Measurements from ENCODE around the gene DHX32. TPM values are rescaled to one million over a fixed set of nuclear protein-coding genes. Genes with fewer than 3 reads are reported as not detected.
A peak's percentile ranks its signal among the peaks of the same experiment; 100 is the strongest.

DHX32 gene
- total RNA-seq, 1 donor from 2014 or later: 20.4 TPM

GRCh38 chr10:125849448-125849847 lies 31.6 kb downstream of the DHX32 start:
- DNase-seq: no peak

- no peak for DNase-seq
These were observed 32.2 kb downstream of the DHX32 start for GRCh38 chr10:125848857-125849256.

DNA sequence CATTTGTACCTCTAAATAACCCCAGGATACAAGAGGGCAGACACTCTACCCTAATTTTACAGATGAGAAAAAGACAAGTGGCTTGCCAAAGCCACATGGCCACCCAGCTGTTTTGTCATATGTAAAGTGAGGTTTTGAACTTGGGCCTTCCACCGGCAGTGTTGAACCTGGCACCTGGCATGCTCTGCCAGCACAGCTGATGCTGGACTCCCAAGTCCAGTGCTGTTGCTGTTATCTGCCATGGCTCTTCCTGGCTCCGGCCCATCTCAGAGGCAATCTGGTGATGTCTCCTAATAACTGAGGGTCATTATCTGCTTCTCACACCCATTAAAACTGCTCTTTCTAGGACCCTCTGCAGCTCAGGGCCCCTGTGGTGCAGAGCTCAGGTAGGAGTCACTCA lies 32.7 kb downstream of the DHX32 start:
- no peak for DNase-seq

GRCh38 chr10:125846894-125847293 lies 34.2 kb downstream of the DHX32 start:
- DNase-seq: no peak

- DNase-seq: no peak
These were observed 35.5 kb downstream of the DHX32 start for GRCh38 chr10:125845617-125846016.

DNA sequence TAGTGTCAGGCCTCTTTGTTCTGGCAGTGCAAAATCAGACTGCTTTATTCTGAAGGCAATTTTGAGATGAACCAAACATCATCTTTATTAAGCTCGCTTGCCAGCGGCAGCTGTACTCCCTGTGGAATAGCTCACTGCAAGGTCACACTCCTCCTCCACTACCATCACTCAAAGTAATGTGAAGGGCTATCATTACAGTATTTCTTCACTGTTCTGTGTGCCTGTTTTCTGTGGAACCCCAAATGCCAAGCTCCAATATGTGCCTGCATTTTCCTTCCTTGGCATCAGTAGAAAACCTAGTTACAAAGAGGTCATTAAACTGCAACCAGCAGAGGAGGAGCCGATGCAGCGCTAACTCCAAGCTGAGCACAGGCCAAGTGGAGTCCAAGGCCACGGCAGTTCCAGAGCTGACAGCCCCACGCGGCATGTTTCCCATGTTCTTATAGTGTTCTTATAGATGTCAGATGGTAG lies 36.3 kb downstream of the DHX32 start:
- no peak for DNase-seq

GRCh38 chr10:125843603-125844329 lies 37.3 kb downstream of the DHX32 start:
- DNase-seq: no peak

GRCh38 chr10:125840955-125841354 lies 40.1 kb downstream of the DHX32 start:
- no peak for DNase-seq

GRCh38 chr10:125840406-125840805 lies 40.7 kb downstream of the DHX32 start:
- no peak for DNase-seq

DNA sequence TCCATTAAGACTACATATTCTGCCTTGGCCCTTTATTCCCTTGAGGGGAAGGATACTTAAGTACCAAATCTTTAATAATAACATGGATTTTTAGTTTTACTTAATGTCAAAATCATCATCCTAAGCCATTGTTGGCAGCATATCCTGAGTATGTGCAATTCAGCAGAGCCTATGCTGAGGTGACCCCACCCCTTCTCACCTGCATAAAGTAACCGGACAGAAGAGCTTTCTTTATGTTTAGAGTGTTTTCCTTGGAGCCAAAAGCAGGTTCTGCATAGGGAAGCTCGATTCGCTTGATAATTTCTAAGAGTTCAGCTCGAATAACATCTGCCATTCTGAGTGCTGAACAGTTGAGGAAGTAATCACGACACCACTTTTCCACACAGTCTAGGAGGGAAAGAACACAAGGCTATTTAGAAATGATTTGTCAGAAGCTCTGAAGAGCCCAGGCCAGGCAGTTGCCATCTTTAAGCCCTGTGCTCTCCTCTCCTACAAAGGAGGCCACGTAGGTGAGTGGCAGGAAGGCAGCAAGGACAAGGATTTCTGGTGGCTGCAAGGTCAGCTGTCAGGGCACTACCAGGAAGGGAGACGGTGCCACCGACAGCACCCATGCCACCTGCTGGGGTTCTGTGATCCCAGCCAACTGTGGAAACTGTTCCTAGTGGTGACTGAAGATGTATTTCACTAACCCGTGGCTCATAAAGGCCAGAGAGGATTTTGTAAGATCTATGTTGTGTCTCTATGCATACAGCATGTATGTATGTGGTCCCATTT lies 42.1 kb downstream of the DHX32 start:
- no peak for DNase-seq

DNA sequence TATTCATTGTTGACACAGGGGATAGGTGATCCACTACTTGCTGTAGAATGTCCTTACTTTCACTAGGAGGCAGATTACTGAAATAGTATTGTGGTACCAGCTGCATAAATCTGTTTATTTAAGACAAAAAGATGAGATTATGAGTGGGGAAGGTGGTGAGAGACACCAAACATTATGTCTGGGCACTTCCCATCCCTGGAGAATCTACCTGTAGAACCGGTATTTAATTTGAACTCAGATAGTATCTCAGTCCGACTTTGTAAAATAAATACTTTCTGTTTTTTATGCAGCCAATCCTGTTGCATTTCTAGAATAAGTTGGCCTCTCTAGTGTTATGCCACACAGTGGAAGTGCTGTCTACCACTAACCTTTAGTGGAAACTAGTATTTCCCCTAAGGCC lies 44.3 kb downstream of the DHX32 start:
- DNase-seq: no peak

DNA sequence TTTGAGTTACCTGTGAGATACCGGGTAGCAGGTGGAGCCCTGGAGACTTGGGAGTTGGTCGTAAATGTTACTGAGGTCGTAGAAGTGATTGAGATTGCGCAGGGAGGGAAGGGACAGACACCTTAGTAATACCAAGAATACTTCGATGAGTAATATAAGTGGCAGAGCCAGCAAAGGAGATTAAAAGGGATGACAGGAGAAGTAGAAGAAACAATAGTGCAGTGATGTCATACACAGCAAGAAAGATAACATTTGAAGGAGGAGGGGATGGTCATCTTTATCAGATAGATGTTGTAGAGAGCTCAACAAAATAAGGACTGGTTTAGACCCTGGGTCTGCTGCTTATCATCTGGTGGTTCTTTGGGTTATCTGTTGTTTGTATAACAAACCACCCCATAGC lies 52.8 kb downstream of the DHX32 start:
- no peak for DNase-seq

DNA sequence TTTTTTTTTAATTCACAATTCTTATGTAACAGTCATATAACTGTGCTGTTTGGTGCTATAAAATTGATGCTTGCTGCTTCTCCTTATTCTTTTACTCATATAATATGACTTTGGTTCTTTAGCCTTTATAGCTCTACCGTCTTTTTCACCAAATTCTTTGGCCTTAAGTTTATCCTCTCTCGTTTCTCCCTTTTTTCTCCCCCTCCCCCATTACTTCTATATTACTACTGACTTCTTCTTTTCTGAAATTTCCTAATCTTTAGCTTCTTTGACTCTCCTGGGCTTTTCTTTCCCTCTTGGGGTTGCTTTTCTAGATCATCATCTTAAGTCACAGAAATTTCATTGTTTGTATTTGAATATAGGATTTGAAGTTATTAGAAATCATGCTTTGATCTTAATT lies 54.0 kb downstream of the DHX32 start:
- DNase-seq: no peak

- no peak for DNase-seq
These were observed 56.4 kb downstream of the DHX32 start for GRCh38 chr10:125824736-125825135.

DNA sequence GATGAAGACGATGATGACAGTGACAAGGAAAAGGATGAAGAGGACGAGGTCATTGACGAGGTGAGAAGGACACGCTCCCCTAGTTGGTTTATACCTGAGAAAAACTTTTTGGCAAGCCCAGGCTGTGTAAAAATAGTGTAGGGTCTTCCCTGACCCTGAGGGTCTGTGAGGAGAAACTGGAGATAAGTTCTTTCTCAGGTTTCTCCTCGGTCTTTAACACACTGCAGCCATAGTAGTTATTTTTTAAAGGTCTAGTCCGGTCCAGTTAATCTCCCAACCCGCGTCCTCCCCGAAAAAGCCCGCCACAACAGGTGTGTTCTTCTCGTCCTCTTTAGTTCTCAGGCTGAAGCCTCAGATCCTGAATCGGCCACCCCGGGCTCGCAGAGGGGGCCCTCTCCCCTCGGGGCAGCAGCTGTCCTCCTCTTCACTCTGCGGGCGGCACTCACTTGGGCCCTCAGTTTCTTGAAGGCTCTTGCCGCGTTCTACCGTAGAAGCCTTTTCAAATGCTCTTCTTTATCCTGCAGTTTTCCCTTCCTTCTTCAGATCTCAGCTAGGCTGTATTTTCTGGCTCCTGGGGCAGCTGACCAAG lies 57.3 kb downstream of the DHX32 start:
- no peak for DNase-seq

DNA sequence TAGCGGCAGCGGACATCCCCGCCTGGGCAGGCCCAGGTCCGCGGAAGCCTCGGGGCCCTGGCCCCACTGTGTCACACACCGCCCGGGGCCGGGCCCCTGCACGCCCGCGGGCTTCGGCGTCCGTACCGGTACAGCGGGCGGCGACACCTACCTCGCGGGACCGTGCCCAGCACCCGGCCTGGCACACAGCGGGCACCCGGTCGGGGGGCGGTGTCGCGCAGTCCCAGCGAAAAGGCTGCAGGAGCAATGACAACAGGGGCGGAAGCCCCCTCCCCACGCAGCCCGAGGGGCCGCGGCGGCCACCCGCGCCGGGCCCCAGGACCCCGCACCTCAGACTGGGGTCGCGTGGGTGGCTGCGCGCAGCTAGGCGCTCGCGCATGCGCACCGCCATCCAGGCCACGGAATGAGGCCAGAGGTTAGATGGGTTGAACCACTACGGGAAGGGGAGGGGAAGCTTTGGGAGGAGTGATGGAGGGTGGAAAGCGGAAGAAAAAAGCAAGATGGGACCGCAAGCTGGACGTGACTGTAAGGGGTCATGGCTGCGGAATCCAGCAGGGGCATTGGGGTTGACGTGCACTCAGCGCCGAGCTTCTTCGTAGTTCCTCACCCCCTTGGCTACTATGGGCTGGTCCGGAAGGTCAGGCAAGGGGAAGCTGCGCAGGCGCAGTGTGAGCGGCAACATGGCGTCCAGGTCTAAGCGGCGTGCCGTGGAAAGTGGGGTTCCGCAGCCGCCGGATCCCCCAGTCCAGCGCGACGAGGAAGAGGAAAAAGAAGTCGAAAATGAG lies 58.0 kb downstream of the DHX32 start, which contains the start of the genes BCCIP and UROS:
Gene BCCIP, plus strand, starts transcription at position 669 of the 785 bp plus-strand sequence. Its CDS starts 12 bp downstream, at position 681.
Gene UROS, minus strand, starts transcription at position 381 of the 785 bp plus-strand sequence. CDS start 6,759 bp downstream, outside the sequence.
- peak; percentile 87 for DNase-seq

GRCh38 chr10:125820701-125821100 lies 60.4 kb downstream of the DHX32 start:
- no peak for DNase-seq

DNA sequence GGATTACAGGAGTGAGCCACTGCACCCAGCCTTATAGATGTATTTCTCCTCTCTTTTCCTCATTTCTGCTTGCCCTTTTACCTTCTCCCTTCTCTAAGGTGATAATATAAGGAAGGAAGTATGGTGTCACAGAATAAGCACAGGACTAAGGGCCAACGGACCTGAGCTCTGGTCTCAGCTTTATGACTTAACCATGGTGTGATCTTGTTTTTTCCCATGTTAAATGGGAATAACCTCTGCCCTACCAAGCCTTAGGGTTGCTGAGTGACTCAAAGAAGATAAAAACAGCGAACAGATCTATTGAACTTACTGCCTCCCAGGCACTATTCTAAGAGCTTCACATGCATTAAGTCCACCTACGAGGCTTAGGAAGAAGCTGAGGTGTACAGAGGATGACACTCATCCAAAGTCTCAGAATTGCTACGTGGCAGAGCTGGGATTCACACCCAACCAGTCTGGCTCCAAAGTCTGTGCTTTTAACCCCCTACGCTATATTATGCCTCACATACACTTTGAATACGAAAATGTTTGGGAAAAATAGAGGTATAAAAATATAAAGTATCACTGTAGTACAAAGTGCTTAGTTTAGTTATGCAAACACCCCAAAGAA lies 63.6 kb downstream of the DHX32 start:
- DNase-seq: no peak

GRCh38 chr10:125816548-125816947 lies 64.5 kb downstream of the DHX32 start:
- no peak for DNase-seq

DNA sequence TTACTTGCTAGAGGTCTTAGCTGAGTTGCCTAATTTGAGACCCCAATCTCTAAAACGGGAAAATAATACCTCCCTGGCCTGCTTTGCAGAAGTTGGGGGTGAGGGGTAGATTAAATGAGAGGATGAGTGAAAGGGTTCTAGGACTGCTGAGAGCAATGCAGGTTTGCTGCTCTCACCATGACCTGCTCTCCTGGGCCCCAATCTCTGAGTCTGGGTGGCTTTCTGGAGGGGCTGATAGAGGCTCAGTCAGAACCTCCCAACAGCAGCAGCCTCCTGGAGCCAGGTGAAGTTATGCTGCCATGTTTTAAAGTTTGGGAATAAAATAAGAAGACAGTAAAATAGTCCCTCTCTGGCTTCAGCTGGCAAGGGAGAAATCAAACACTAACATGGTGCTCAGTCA lies 65.3 kb downstream of the DHX32 start:
- DNase-seq: no peak

- no peak for DNase-seq
These were observed 68.9 kb downstream of the DHX32 start for GRCh38 chr10:125812128-125812750.

All from occipital lobe (tissue), 2 donors.